B cell (primary cell): Measurements from ENCODE around the gene INPP5J.

Experiments used
- EZH2 ChIP-seq: IDR thresholded peaks from 2 replicates; pipeline ENCODE4 v1.6.1; 2012; ENCODE audit warnings: borderline replicate concordance, low read depth, mild to moderate bottlenecking, moderate library complexity, low read length; ENCODE audit not compliant: insufficient read depth, poor library complexity, severe bottlenecking
- TF ChIP-seq, protein P1 (sequence below): fragments of 200-600 bp; IDR thresholded peaks from one replicate; pipeline ENCODE4 v1.8.0; 2022; ENCODE audit warnings: antibody characterized with exemption, mild to moderate bottlenecking

DNA sequence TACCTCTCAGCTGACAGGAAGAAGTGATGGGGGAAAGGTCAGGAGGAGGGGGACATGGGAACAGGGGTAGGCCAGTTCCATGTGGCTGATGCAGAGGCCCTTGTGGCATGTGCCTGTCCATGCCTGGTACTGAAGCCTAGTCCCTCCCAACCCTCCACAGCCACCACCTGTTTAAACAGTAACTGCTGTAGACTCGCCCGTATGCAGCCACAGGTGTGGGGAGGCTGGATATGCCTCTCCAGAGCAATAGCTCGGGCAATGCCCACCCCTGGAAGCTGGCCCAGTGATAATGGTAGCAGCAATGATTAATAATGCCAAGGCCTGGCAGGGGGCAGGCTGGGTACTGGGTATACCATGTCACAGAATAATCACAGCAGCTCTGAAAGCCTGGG lies 39.4 kb upstream of the INPP5J start:
- TF ChIP-seq, protein P1, sequence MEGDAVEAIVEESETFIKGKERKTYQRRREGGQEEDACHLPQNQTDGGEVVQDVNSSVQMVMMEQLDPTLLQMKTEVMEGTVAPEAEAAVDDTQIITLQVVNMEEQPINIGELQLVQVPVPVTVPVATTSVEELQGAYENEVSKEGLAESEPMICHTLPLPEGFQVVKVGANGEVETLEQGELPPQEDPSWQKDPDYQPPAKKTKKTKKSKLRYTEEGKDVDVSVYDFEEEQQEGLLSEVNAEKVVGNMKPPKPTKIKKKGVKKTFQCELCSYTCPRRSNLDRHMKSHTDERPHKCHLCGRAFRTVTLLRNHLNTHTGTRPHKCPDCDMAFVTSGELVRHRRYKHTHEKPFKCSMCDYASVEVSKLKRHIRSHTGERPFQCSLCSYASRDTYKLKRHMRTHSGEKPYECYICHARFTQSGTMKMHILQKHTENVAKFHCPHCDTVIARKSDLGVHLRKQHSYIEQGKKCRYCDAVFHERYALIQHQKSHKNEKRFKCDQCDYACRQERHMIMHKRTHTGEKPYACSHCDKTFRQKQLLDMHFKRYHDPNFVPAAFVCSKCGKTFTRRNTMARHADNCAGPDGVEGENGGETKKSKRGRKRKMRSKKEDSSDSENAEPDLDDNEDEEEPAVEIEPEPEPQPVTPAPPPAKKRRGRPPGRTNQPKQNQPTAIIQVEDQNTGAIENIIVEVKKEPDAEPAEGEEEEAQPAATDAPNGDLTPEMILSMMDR: no peak
- no peak for TF ChIP-seq EZH2
